Measurements from ENCODE around the gene NHERF2.
A peak's percentile ranks its signal among the peaks of the same experiment; 100 is the strongest.

Gene NHERF2

GRCh38 chr16:2026461-2027023, at the start of gene NHERF2:
TSS of gene NHERF2 (plus strand) at chr16:2026902. CDS start at chr16:2027006, 104 bp downstream.
- DNase-seq, result no peak

GRCh38 chr16:1976951-1977874, 49.5 kb upstream of the NHERF2 start:
- no peak for DNase-seq

GRCh38 chr16:1977875-1978268, 48.8 kb upstream of the NHERF2 start:
- DNase-seq, result no peak

GRCh38 chr16:1978476-1979120, 48.1 kb upstream of the NHERF2 start:
- no peak for DNase-seq

- peak; percentile 57 to 60 for DNase-seq
Measured at GRCh38 chr16:1979271-1980029, 47.3 kb upstream of the NHERF2 start.

- DNase-seq, result no peak
Measured at GRCh38 chr16:1980030-1980769, 46.5 kb upstream of the NHERF2 start.

- no peak for DNase-seq
Measured at GRCh38 chr16:1980770-1981087, 46.0 kb upstream of the NHERF2 start.

- DNase-seq, result no peak
Measured at GRCh38 chr16:1981398-1981836, 45.3 kb upstream of the NHERF2 start, which contains the start of gene NOXO1. TSS of gene NOXO1 (minus strand) at chr16:1981469. CDS start at chr16:1981179, 290 bp downstream.

- no peak for DNase-seq
Measured at GRCh38 chr16:1982013-1982433, 44.7 kb upstream of the NHERF2 start.

- no peak for DNase-seq
Measured at GRCh38 chr16:1982991-1983543, 43.6 kb upstream of the NHERF2 start.

- DNase-seq, result peak; percentile 94 to 95
Measured at GRCh38 chr16:1983544-1984346, 43.0 kb upstream of the NHERF2 start, which contains the start of gene GFER. TSS of gene GFER (plus strand) at chr16:1984193. CDS start at chr16:1984219, 26 bp downstream.

GRCh38 chr16:1984347-1985225, 42.1 kb upstream of the NHERF2 start:
- no peak for DNase-seq

GRCh38 chr16:1985466-1986150, 41.1 kb upstream of the NHERF2 start:
- DNase-seq, result no peak

GRCh38 chr16:1987198-1987597, 39.5 kb upstream of the NHERF2 start:
- no peak for DNase-seq

GRCh38 chr16:1989209-1990100, 37.2 kb upstream of the NHERF2 start, which contains the start of gene SYNGR3:
TSS of gene SYNGR3 (plus strand) at chr16:1989970. CDS start at chr16:1990103, 133 bp downstream.
- DNase-seq, result peak in 1 of 2 experiments; percentile 29

GRCh38 chr16:1990101-1990350, 36.7 kb upstream of the NHERF2 start:
- no peak for DNase-seq

- DNase-seq, result peak; percentile 64 to 72
Measured at GRCh38 chr16:1990351-1991134, 36.2 kb upstream of the NHERF2 start.
